GM18498 (cell line): ENCODE data around the gene PLIN4.
"Not testable (repeated sequence)": the region's sequence is repeated elsewhere in the genome, so short reads cannot be mapped to it uniquely, and the experiment has no call there.

ENCODE experiments used
- ATAC-seq: cut with Tn5 transposase; IDR thresholded peaks from one replicate; pipeline ENCODE4 v1.9.1; 2021; ENCODE audit warnings: mild to moderate bottlenecking, moderate library complexity; ENCODE audit not compliant: unreplicated experiment

Gene PLIN4

GRCh38 chr19:4518345-4519171, at the start of gene PLIN4:
Gene PLIN4, minus strand, starts transcription at chr19:4518486. Its CDS starts 214 bp downstream, at chr19:4518272.
- no peak for ATAC-seq

- ATAC-seq, result no peak
Measured at GRCh38 chr19:4567584-4568071, 49.3 kb upstream of the PLIN4 start.

- no peak for ATAC-seq
Measured at GRCh38 chr19:4566402-4567051, 48.2 kb upstream of the PLIN4 start.

- ATAC-seq, result not testable (repeated sequence)
Measured at GRCh38 chr19:4563562-4563961, 45.3 kb upstream of the PLIN4 start.

- not testable (repeated sequence) for ATAC-seq
Measured at GRCh38 chr19:4562085-4562484, 43.8 kb upstream of the PLIN4 start.

- no peak for ATAC-seq
Measured at GRCh38 chr19:4559569-4559968, 41.3 kb upstream of the PLIN4 start, which contains the start of gene SEMA6B. Gene SEMA6B, minus strand, starts transcription at chr19:4559684. Its CDS starts 1,227 bp downstream, at chr19:4558457.

- no peak for ATAC-seq
Measured at GRCh38 chr19:4557971-4558941, 40.0 kb upstream of the PLIN4 start.

GRCh38 chr19:4557144-4557970, 39.1 kb upstream of the PLIN4 start:
- no peak for ATAC-seq

- no peak for ATAC-seq
Measured at GRCh38 chr19:4556597-4557127, 38.4 kb upstream of the PLIN4 start.

- no peak for ATAC-seq
Measured at GRCh38 chr19:4555657-4556561, 37.6 kb upstream of the PLIN4 start.

- no peak for ATAC-seq
Measured at GRCh38 chr19:4554717-4555116, 36.4 kb upstream of the PLIN4 start.

GRCh38 chr19:4553775-4554174, 35.5 kb upstream of the PLIN4 start:
- no peak for ATAC-seq

GRCh38 chr19:4553092-4553695, 34.9 kb upstream of the PLIN4 start:
- no peak for ATAC-seq

- no peak for ATAC-seq
Measured at GRCh38 chr19:4552525-4552819, 34.2 kb upstream of the PLIN4 start.

GRCh38 chr19:4550479-4551050, 32.3 kb upstream of the PLIN4 start:
- ATAC-seq, result no peak

- ATAC-seq, result no peak
Measured at GRCh38 chr19:4550018-4550417, 31.7 kb upstream of the PLIN4 start.

- ATAC-seq, result no peak
Measured at GRCh38 chr19:4548238-4548584, 29.9 kb upstream of the PLIN4 start.
